Liver (tissue), 9 donors: Measurements from ENCODE around the gene MTFR1L. TPM values are rescaled to one million over a fixed set of nuclear protein-coding genes. Genes with fewer than 3 reads are reported as not detected.

Source experiments
- DNase-seq: peaks from one replicate; pipeline ENCODE4 v3.0.0-alpha.2; 2017; ENCODE audit warnings: low spot score
- H3K27ac ChIP-seq, 2 donors: one replicate each; pipeline ENCODE4 v1.7.0; 2013; ENCODE audit warnings: inconsistent platforms in 2 of 2, low read length in 2 of 2, control low read depth in 1 of 2, low read depth in 1 of 2, mild to moderate bottlenecking in 1 of 2
- H3K27me3 ChIP-seq, 4 donors: one replicate each; pipeline versions ENCODE4 v1.6.1 to v1.7.0; 2013; ENCODE audit warnings: low read length in 3 of 4, inconsistent platforms in 1 of 4, mild to moderate bottlenecking in 1 of 4, moderate library complexity in 1 of 4; ENCODE audit not compliant: control insufficient read depth in 4 of 4, insufficient read depth in 4 of 4
- H3K36me3 ChIP-seq, 4 donors: one replicate each; pipeline versions ENCODE4 v1.6.1 to v1.7.0; 2013; ENCODE audit warnings: low read length in 3 of 4, mild to moderate bottlenecking in 3 of 4, low read depth in 1 of 4, moderate library complexity in 1 of 4; ENCODE audit not compliant: control insufficient read depth in 4 of 4, insufficient read depth in 3 of 4
- H3K4me1 ChIP-seq, 4 donors: one replicate each; pipeline versions ENCODE4 v1.6.1 to v1.7.0; 2013; ENCODE audit warnings: low read length in 3 of 4, mild to moderate bottlenecking in 3 of 4, moderate library complexity in 1 of 4; ENCODE audit not compliant: control insufficient read depth in 4 of 4, insufficient read depth in 4 of 4
- H3K4me3 ChIP-seq, 3 donors: one replicate each; pipeline versions ENCODE4 v1.6.1 to v1.7.0; 2013; ENCODE audit warnings: low read length in 3 of 3, control low read depth in 1 of 3, low read depth in 1 of 3, mild to moderate bottlenecking in 1 of 3
- H3K9ac ChIP-seq, 2 donors: one replicate each; pipeline ENCODE4 v1.7.0; 2013; ENCODE audit warnings: low read length in 2 of 2, mild to moderate bottlenecking in 2 of 2, moderate library complexity in 2 of 2, control low read depth in 1 of 2, low read depth in 1 of 2
- H3K9me3 ChIP-seq, 4 donors: one replicate each; pipeline versions ENCODE4 v1.6.1 to v1.7.0; 2013; ENCODE audit warnings: low read length in 3 of 4; ENCODE audit not compliant: control insufficient read depth in 4 of 4
- ATF3 ChIP-seq: IDR thresholded peaks from 2 replicates; pipeline ENCODE4 v1.6.1; 2016; ENCODE audit warnings: antibody characterized with exemption
- CTCF ChIP-seq: fragments of 150-350 bp; IDR thresholded peaks from 2 replicates; pipeline ENCODE4 v1.5.1; 2017; ENCODE audit warnings: improper control_type of control experiment, low read depth, low read length; ENCODE audit not compliant: missing input control
- EGR1 ChIP-seq, 2 donors: IDR thresholded peaks; 2 replicates each; pipeline ENCODE4 v1.6.1; 2016 to 2018; ENCODE audit warnings: antibody characterized with exemption in 2 of 2, low read depth in 2 of 2
- FOXA1 ChIP-seq: IDR thresholded peaks from 2 replicates; pipeline ENCODE4 v1.6.1; 2016; ENCODE audit warnings: antibody characterized with exemption
- FOXA2 ChIP-seq: IDR thresholded peaks from 2 replicates; pipeline ENCODE4 v1.6.1; 2016; ENCODE audit warnings: antibody characterized with exemption
- GABPA ChIP-seq, 2 donors: IDR thresholded peaks in 1 of 2; conservative IDR thresholded peaks in 1 of 2; 2 replicates each; pipeline ENCODE4 v1.6.1; 2016; ENCODE audit warnings: antibody characterized with exemption in 2 of 2, mild to moderate bottlenecking in 1 of 2, moderate library complexity in 1 of 2
- HNF4A ChIP-seq, 2 donors: conservative IDR thresholded peaks; 2 replicates each; pipeline ENCODE4 v1.6.1; 2016; ENCODE audit warnings: antibody characterized with exemption in 2 of 2, mild to moderate bottlenecking in 2 of 2
- HNF4G ChIP-seq: IDR thresholded peaks from 2 replicates; pipeline ENCODE4 v1.6.1; 2016; ENCODE audit warnings: antibody characterized with exemption
- JUND ChIP-seq, 2 donors: IDR thresholded peaks; 2 replicates each; pipeline ENCODE4 v1.6.1; 2016; ENCODE audit warnings: antibody characterized with exemption in 2 of 2
- MAX ChIP-seq: IDR thresholded peaks from 2 replicates; pipeline ENCODE4 v1.6.1; 2016; ENCODE audit warnings: antibody characterized with exemption
- NR2F2 ChIP-seq: IDR thresholded peaks from 2 replicates; pipeline ENCODE4 v1.6.1; 2016; ENCODE audit warnings: antibody characterized with exemption
- RAD21 ChIP-seq, 2 donors: IDR thresholded peaks; 2 replicates each; pipeline ENCODE4 v1.6.1; 2016; ENCODE audit warnings: antibody characterized with exemption in 2 of 2, mild to moderate bottlenecking in 2 of 2
- REST ChIP-seq: IDR thresholded peaks from 2 replicates; pipeline ENCODE4 v1.6.1; 2016; ENCODE audit warnings: antibody characterized with exemption, mild to moderate bottlenecking
- RXRA ChIP-seq, 2 donors: IDR thresholded peaks; 2 replicates each; pipeline ENCODE4 v1.6.1; 2017 to 2018; ENCODE audit warnings: antibody characterized with exemption in 2 of 2, mild to moderate bottlenecking in 1 of 2
- SP1 ChIP-seq: IDR thresholded peaks from 2 replicates; pipeline ENCODE4 v1.6.1; 2018; ENCODE audit warnings: antibody characterized with exemption, mild to moderate bottlenecking
- TAF1 ChIP-seq: conservative IDR thresholded peaks from 2 replicates; pipeline ENCODE4 v1.6.1; 2016; ENCODE audit warnings: antibody characterized with exemption, mild to moderate bottlenecking
- YY1 ChIP-seq: IDR thresholded peaks from 2 replicates; pipeline ENCODE4 v1.6.1; 2016; ENCODE audit warnings: antibody characterized with exemption, mild to moderate bottlenecking
- ZBTB33 ChIP-seq: IDR thresholded peaks from 2 replicates; pipeline ENCODE4 v1.6.1; 2016; ENCODE audit warnings: antibody characterized with exemption
- whole genome bisulfite sequencing: extraction: QIAGEN DNeasy Blood & Tissue Kit; methylation state at CpG from one replicate; pipeline ENCODE4 v1.1.7; 2013; 5-methylcytosine and 5-hydroxymethylcytosine counted together
- polyA plus RNA-seq, 2 donors: library from polyadenylated mRNA; stranded (reverse) in 1 of 2; unstranded in 1 of 2; fragments of 200-250 nt in 1 of 2; fragments of >200 nt in 1 of 2; fragmentation: Nextera tagmentation in 1 of 2; extraction: Ambion mirVana in 1 of 2; gene quantifications; one replicate each; pipeline versions ENCODE4 v1.2.1 to v1.2.3, GENCODE V29; 2013 to 2015
- total RNA-seq, 2 donors: library from RNA; depleted of rRNA; stranded (reverse); fragments of >200 nt; gene quantifications; one replicate each; pipeline ENCODE4 v1.2.3, GENCODE V29; 2014
- donor health status: healthy.
- donor health status: healthy.
- donor health status: healthy.
- donor health status: healthy.
- donor health status: healthy.

Gene MTFR1L
- total and polyA plus RNA-seq, 4 donors: 22.5 to 48.4 (median 40.2) TPM

- H3K4me1 ChIP-seq: peaks cover 6 to 14% (median 12%) of the 10 kb centered on the region in 4 donors
- no peak overlapping the region for H3K9ac ChIP-seq
- no peak for DNase-seq
- H3K27ac ChIP-seq: no peak overlapping the region
- H3K9me3 ChIP-seq: no peaks in the 10 kb centered on the region
- TF ChIP-seq NR2F2: peak; percentile 91
- TF ChIP-seq FOXA2: no peak
- no peak for TF ChIP-seq MAX
- no peak for TF ChIP-seq JUND (IDR thresholded peaks at IDR 0.05)
- peak; percentile 45 to 47 for TF ChIP-seq RXRA (IDR thresholded peaks at IDR 0.05)
- no peak for TF ChIP-seq EGR1 (IDR thresholded peaks at IDR 0.05; ENCODE audit: low read depth in 2 of 2)
- peak; percentile 20 for TF ChIP-seq SP1
- no peak for TF ChIP-seq CTCF
- no peak for TF ChIP-seq HNF4G
- TF ChIP-seq TAF1: no peak
- TF ChIP-seq REST: no peak
- no peak for TF ChIP-seq GABPA (IDR thresholded peaks at IDR 0.05 in 1 of 2, conservative IDR thresholded peaks at IDR 0.05 in 1 of 2)
- TF ChIP-seq FOXA1: no peak
- TF ChIP-seq RAD21 (IDR thresholded peaks at IDR 0.05): no peak
- no peak for TF ChIP-seq ATF3
- no peak for TF ChIP-seq YY1
- no peak for TF ChIP-seq HNF4A (conservative IDR thresholded peaks at IDR 0.05)
- no peaks in the 10 kb centered on the region for H3K27me3 ChIP-seq
- WGBS: 81% methylated on average over 9 of the region's 9 CpGs
- no peak overlapping the region for H3K4me3 ChIP-seq
- H3K36me3 ChIP-seq: peaks cover 0 to 6% (median 0%) of the 10 kb centered on the region in 4 donors
Observed at GRCh38 chr1:25784575-25785051, 35.1 kb upstream of the MTFR1L start.

GRCh38 chr1:25785333-25786067 is 34.3 kb upstream of the MTFR1L start:
- Histone ChIP-seq H3K27ac (no peak overlapping the region), H3K4me3 (no peak overlapping the region), H3K4me1 (peaks cover 6 to 7% (median 7%) of the 10 kb centered on the region in 4 donors), H3K36me3 (peaks cover 0 to 6% (median 0%) of the 10 kb centered on the region in 4 donors), H3K9me3 (no peaks in the 10 kb centered on the region), H3K9ac (no peak overlapping the region), H3K27me3 (no peaks in the 10 kb centered on the region)
- no peak for DNase-seq
- WGBS: 86% methylated on average over 10 of the region's 10 CpGs
- TF ChIP-seq MAX (no peak), HNF4G (no peak), CTCF (no peak), JUND (IDR thresholded peaks at IDR 0.05) (no peak), GABPA (IDR thresholded peaks at IDR 0.05 in 1 of 2, conservative IDR thresholded peaks at IDR 0.05 in 1 of 2) (no peak), TAF1 (no peak), ZBTB33 (no peak), FOXA1 (no peak), FOXA2 (no peak), YY1 (no peak), RXRA (IDR thresholded peaks at IDR 0.05) (no peak), EGR1 (IDR thresholded peaks at IDR 0.05; ENCODE audit: low read depth in 2 of 2) (no peak), ATF3 (no peak), SP1 (no peak), NR2F2 (no peak)
